PC-9 (cell line): ENCODE measurements around the gene COL4A1. TPM values are rescaled to one million over a fixed set of nuclear protein-coding genes. Genes with fewer than 3 reads are reported as not detected.

Experiments
- BruUV-seq: library from RNA; stranded (reverse); fragments of 400-500 nt; replicated peaks from 2 replicates; lab custom pipeline; 2021; lab: Mats Ljungman, UMichigan
- CTCF ChIA-PET: fragments of 300-600 bp; sonication (Branson Sonifier 250); formaldehyde crosslinking; loops from one replicate; lab custom pipeline; 2022; ENCODE audit warnings: antibody characterized with exemption; lab: Charles Lee
- POLR2A ChIA-PET: fragments of 300-600 bp; sonication (Branson Sonifier 250); formaldehyde crosslinking; loops from one replicate; lab custom pipeline; 2022; ENCODE audit warnings: antibody characterized with exemption; ENCODE audit not compliant: unreplicated experiment; lab: Charles Lee
- DNase-seq, 2 experiments: peaks; one replicate each; pipeline versions ENCODE4 v3.0.0 to v3.0.0-alpha.2; 2015 to 2022; ENCODE audit warnings: mixed read lengths in 1 of 2
- H2AFZ ChIP-seq: fragments of 200-600 bp; sonication (generic); 2 replicates; pipeline ENCODE4 v1.8.1; 2017; ENCODE audit warnings: antibody characterized with exemption
- H3F3A ChIP-seq: fragments of 200-600 bp; sonication (generic); 2 replicates; pipeline ENCODE4 v1.8.1; 2017; ENCODE audit warnings: antibody characterized with exemption, mild to moderate bottlenecking, low read depth; ENCODE audit not compliant: insufficient read depth
- H3K27ac ChIP-seq: fragments of 200-600 bp; sonication (generic); 2 replicates; pipeline ENCODE4 v1.6.1; 2016; ENCODE audit warnings: mixed run types
- H3K27me3 ChIP-seq: fragments of 200-600 bp; sonication (generic); 2 replicates; pipeline ENCODE4 v1.6.1; 2016; ENCODE audit warnings: low read depth, mixed run types; ENCODE audit not compliant: insufficient read depth
- H3K36me3 ChIP-seq: fragments of 200-600 bp; sonication (generic); 2 replicates; pipeline ENCODE4 v1.6.1; 2016; ENCODE audit warnings: low read depth, mixed run types
- H3K4me1 ChIP-seq: fragments of 200-600 bp; sonication (generic); replicated peaks from 2 replicates; pipeline ENCODE4 v1.6.1; 2016; ENCODE audit warnings: mixed run types; ENCODE audit not compliant: insufficient read depth
- H3K4me2 ChIP-seq: fragments of 200-600 bp; sonication (generic); 2 replicates; pipeline ENCODE4 v1.6.1; 2017; ENCODE audit warnings: mixed run types
- H3K4me3 ChIP-seq: fragments of 200-600 bp; sonication (generic); 2 replicates; pipeline ENCODE4 v1.6.1; 2016; ENCODE audit warnings: mixed run types
- H3K79me2 ChIP-seq: fragments of 200-600 bp; sonication (generic); 2 replicates; pipeline ENCODE4 v1.6.1; 2017; ENCODE audit warnings: low read depth, mixed run types
- H3K9me2 ChIP-seq: fragments of 200-600 bp; sonication (generic); 2 replicates; pipeline ENCODE4 v1.8.1; 2017; ENCODE audit warnings: mild to moderate bottlenecking; ENCODE audit not compliant: insufficient read depth
- H3K9me3 ChIP-seq: fragments of 200-600 bp; sonication (generic); 2 replicates; pipeline ENCODE4 v1.8.1; 2016; ENCODE audit warnings: low read depth; ENCODE audit not compliant: insufficient read depth
- H4K20me1 ChIP-seq: fragments of 200-600 bp; sonication (generic); 2 replicates; pipeline ENCODE4 v1.8.1; 2017; ENCODE audit not compliant: insufficient read depth
- EZH2 ChIP-seq: fragments of 200-600 bp; sonication (generic); IDR thresholded peaks from 2 replicates; pipeline ENCODE4 v1.8.0; 2017; ENCODE audit warnings: antibody characterized with exemption, low read depth
- intact Hi-C: fragments of 100-400 bp; cut with micrococcal nuclease; formaldehyde crosslinking; loops from one replicate; pipeline ENCODE4 v1.10.0; 2022; ENCODE audit not compliant: unreplicated experiment
- total RNA-seq: library from RNA; stranded (reverse); gene quantifications from 2 replicates; pipeline ENCODE4 v1.2.3, GENCODE V29; 2021
- TF ChIP-seq, protein P1 (sequence below): fragments of 200-600 bp; sonication (generic); conservative IDR thresholded peaks from 2 replicates; pipeline ENCODE4 v1.6.1; 2017; ENCODE audit warnings: mixed run types, antibody characterized with exemption, mild to moderate bottlenecking, moderate library complexity

The COL4A1 gene
- total RNA-seq, 1 experiment from 2014 or later: 24.5 TPM

GRCh38 chr13:110293037-110293436 is 13.9 kb downstream of the COL4A1 start:
- no peaks in the 10 kb centered on the region for H3K79me2 ChIP-seq

DNA sequence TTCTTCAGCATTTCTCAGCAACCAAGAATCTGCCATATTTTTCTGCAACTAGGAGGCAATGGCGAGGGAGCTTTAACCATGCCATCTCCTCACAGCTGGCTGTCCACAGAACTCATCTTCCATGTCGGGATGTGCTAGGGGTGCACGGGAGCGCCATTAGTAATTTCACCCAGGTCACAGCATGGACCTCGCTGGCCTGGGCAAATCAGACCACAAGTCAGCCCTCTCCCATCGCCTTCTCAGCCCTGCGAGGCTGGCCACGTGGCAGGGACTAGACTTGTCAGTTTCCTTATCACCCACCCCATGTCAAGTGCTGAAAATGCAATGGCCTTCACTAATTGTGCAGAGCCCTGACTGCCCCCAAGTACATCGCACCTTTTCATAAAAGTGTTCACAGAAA is 15.7 kb downstream of the COL4A1 start:
- TF ChIP-seq, protein P1, sequence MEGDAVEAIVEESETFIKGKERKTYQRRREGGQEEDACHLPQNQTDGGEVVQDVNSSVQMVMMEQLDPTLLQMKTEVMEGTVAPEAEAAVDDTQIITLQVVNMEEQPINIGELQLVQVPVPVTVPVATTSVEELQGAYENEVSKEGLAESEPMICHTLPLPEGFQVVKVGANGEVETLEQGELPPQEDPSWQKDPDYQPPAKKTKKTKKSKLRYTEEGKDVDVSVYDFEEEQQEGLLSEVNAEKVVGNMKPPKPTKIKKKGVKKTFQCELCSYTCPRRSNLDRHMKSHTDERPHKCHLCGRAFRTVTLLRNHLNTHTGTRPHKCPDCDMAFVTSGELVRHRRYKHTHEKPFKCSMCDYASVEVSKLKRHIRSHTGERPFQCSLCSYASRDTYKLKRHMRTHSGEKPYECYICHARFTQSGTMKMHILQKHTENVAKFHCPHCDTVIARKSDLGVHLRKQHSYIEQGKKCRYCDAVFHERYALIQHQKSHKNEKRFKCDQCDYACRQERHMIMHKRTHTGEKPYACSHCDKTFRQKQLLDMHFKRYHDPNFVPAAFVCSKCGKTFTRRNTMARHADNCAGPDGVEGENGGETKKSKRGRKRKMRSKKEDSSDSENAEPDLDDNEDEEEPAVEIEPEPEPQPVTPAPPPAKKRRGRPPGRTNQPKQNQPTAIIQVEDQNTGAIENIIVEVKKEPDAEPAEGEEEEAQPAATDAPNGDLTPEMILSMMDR: no peak
- no peak for TF ChIP-seq EZH2

More at GRCh38 chr13:110293037-110293436, 13.9 kb downstream of the COL4A1 start:
- Histone ChIP-seq H4K20me1 (no peaks in the 10 kb centered on the region), H3K27ac (no peak overlapping the region), H3K27me3 (no peaks in the 10 kb centered on the region), H3K9me3 (no peaks in the 10 kb centered on the region), H3K4me3 (no peak overlapping the region), H3K4me2 (no peak overlapping the region), H3K4me1 (no peaks in the 10 kb centered on the region), H3K36me3 (no peaks in the 10 kb centered on the region), H2AFZ (no peak overlapping the region), H3F3A (no peaks in the 10 kb centered on the region), H3K9me2 (no peaks in the 10 kb centered on the region)
- TF ChIP-seq, protein P1: no peak
- no peak for TF ChIP-seq EZH2
- ChIA-PET CTCF (no interaction called here), POLR2A (interaction anchor here (0.6 kb wide), 1 partner anchor 1707 kb away, joined by 4 read pairs; no protein-coding TSS in a partner anchor)
- no TSS peak for BruUV-seq
- no peak for DNase-seq
- intact Hi-C loops: no loop called here

DNA sequence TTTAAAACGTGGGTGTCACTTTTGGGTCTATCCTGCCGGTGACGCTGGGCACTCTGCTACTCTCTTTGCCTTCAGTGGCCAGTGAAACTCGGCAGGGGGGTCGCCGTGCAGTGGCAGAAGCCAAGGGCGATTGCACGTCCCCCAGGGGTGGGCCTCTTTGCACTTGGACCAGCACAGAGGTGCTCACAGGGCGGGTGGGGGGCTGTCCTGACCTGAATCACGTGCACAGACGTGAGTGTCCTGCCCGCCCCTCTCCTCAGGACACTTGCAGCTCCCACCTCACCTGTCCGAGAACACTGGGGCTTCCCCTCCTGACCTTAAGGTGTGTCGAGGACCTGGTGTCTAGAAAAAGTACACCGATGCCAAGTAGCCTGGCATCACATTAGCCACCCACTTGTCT is 16.1 kb downstream of the COL4A1 start:
- ChIA-PET POLR2A (no interaction called here), CTCF (interaction anchor here (0.6 kb wide), 1 partner anchor 1449 kb away, joined by 3 read pairs; no protein-coding TSS in a partner anchor)
- Histone ChIP-seq H3K27ac (no peak overlapping the region), H3K79me2 (no peaks in the 10 kb centered on the region), H3K9me2 (no peaks in the 10 kb centered on the region), H3K9me3 (no peaks in the 10 kb centered on the region), H2AFZ (no peak overlapping the region), H3K4me3 (no peak overlapping the region), H3F3A (peaks cover 18% of the 10 kb centered on the region), H3K27me3 (no peaks in the 10 kb centered on the region), H4K20me1 (no peaks in the 10 kb centered on the region), H3K36me3 (no peaks in the 10 kb centered on the region), H3K4me1 (peaks cover 21% of the 10 kb centered on the region), H3K4me2 (no peak overlapping the region)
- no peak for DNase-seq
- no peak for TF ChIP-seq EZH2
- TF ChIP-seq, protein P1: no peak
- BruUV-seq: no TSS peak
- intact Hi-C loops: no loop called here

More for the DNA sequence above, 15.7 kb downstream of the COL4A1 start:
- H3K9me2 ChIP-seq: no peaks in the 10 kb centered on the region
- no TSS peak for BruUV-seq
- no peak overlapping the region for H2AFZ ChIP-seq
- no peak overlapping the region for H3K4me2 ChIP-seq
- no peaks in the 10 kb centered on the region for H3K27me3 ChIP-seq
- intact Hi-C loops: no loop called here
- no peaks in the 10 kb centered on the region for H3K9me3 ChIP-seq
- peaks cover 16% of the 10 kb centered on the region for H3F3A ChIP-seq
- POLR2A ChIA-PET: no interaction called here
- H3K36me3 ChIP-seq: no peaks in the 10 kb centered on the region
- CTCF ChIA-PET: no interaction called here
- no peak overlapping the region for H3K4me3 ChIP-seq
- no peak overlapping the region for H3K27ac ChIP-seq
- DNase-seq: no peak
- H3K4me1 ChIP-seq: peaks cover 17% of the 10 kb centered on the region
- H4K20me1 ChIP-seq: no peaks in the 10 kb centered on the region
- H3K79me2 ChIP-seq: no peaks in the 10 kb centered on the region
